Dedifferentiated amniotic fluid mesenchymal stem cell (primary cell): ENCODE data around the gene TIRAP.
"Not testable (repeated sequence)": the region's sequence is repeated elsewhere in the genome, so short reads cannot be mapped to it uniquely, and the experiment has no call there.

Source experiments
- DNase-seq: peaks from one replicate; pipeline ENCODE4 v3.0.0-alpha.2; 2016; ENCODE audit errors: extremely low spot score

TIRAP gene

GRCh38 chr11:126282736-126283591 is at the start of gene TIRAP:
TSS of gene TIRAP (plus strand) at chr11:126283093. CDS start at chr11:126290895, 7,802 bp downstream.
- peak; percentile 25 for DNase-seq

GRCh38 chr11:126233391-126233790 is 49.5 kb upstream of the TIRAP start:
- DNase-seq = no peak

DNA sequence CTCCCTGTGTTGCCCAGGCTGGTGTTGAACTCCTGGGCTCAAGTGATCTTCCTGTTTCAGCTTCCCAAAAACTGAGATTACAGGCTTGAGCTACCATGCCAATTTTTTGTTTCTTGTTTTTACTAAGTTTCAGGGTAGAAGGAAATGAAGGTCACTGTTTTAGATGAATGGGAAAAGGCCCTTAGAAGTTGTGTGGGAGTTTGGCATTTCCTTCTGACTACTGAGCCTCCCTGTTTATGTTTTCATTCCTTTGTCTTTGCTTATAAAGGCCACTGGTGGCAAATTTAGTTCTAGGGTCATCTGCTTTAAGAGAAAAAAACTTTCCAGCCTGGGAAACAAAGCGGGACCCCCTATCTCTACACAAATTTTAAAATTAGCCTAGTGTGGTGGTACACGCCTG is 36.3 kb upstream of the TIRAP start:
- DNase-seq = no peak

GRCh38 chr11:126253265-126253664 is 29.6 kb upstream of the TIRAP start:
- DNase-seq = no peak

- no peak for DNase-seq
Observed at GRCh38 chr11:126254819-126255218, 28.1 kb upstream of the TIRAP start.

- not testable (repeated sequence) for DNase-seq
Observed at GRCh38 chr11:126255507-126255906, 27.4 kb upstream of the TIRAP start.

DNA sequence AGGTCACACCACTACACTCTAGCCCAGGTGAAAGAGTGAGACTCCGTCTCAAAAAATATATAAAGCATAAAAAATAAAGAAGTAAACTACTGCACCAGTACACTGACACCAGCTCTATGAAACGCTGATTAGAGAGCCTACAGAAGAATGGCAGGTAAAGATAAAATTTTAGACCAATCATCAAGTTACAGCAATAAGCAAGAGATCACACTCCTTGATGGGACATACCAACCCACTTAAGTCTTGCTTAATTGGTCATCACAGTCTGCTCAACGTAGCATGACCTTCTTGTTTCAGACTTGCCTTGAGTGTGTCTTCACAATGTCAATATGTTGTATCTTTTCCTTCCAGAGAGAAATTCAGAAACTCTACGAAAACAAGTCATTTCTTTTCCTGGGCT is 26.7 kb upstream of the TIRAP start:
- DNase-seq = no peak

DNA sequence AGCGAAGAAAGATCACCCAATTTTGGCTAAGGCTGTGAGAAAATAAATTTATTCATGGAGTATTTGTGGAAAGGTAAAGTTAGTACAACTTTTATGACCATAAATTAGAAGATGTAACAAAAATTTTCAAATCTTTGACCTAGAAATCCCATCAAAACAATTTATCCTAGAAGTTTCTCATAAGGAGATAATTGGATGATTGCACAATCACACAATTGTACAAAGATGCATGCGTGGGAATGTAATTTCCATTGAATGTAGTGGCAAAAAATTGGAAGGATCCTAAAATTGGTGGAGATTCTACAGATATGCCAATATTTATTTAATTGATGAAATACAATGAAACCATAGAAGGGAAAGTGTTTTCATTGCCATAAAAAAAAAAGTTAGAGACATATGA is 25.7 kb upstream of the TIRAP start:
- no peak for DNase-seq

- DNase-seq = peak; percentile 40
Observed at GRCh38 chr11:126257764-126258163, 25.1 kb upstream of the TIRAP start.

GRCh38 chr11:126262216-126262615 is 20.7 kb upstream of the TIRAP start:
- DNase-seq = no peak

GRCh38 chr11:126263489-126263888 is 19.4 kb upstream of the TIRAP start:
- no peak for DNase-seq

- DNase-seq = no peak
Observed at GRCh38 chr11:126265811-126266210, 17.1 kb upstream of the TIRAP start.

DNA sequence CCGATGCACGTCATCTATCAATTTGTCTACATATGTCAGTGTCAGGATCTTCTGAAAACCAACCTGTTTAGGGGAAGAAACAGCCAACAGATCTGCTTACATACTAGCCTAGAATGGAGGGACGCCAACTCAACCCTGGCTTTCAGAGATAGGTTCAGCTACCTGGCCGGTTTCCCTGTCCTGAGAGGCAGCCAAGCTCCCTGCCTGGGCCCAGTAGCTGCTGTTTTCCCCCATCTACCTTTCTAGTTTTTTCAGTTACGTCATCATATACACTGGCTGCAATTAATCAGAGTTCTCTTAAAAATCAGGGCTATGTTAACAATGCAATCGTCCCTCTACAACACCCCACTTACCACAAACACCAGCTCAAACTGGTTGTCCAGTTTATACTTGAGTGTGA is 15.2 kb upstream of the TIRAP start:
- DNase-seq = no peak

DNA sequence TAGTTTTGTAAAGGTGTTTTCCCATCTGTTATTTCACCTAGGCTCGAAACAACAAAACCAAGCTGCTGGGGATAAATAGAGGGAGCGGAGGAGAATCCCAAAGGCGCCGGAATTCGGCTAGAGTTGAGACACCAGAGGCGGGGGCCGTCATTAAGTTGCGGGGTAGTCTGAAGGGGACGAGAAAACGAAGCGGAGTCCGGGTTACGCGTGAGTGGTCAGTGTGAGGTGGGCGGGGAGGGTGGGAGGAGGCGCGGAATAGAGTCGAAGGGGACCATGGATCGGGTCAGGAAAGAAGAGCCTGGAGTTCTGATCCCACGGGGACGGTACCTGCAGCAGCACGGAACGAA is 14.6 kb upstream of the TIRAP start:
- no peak for DNase-seq

GRCh38 chr11:126268708-126269579 is 13.9 kb upstream of the TIRAP start, which contains the start of the genes FOXRED1 and SRPRA:
TSS of gene FOXRED1 (plus strand) at chr11:126269154. CDS start at chr11:126269207, 53 bp downstream.
TSS of gene SRPRA (minus strand) at chr11:126268895. CDS start at chr11:126268804, 91 bp downstream.
- peak; percentile 99 for DNase-seq

DNA sequence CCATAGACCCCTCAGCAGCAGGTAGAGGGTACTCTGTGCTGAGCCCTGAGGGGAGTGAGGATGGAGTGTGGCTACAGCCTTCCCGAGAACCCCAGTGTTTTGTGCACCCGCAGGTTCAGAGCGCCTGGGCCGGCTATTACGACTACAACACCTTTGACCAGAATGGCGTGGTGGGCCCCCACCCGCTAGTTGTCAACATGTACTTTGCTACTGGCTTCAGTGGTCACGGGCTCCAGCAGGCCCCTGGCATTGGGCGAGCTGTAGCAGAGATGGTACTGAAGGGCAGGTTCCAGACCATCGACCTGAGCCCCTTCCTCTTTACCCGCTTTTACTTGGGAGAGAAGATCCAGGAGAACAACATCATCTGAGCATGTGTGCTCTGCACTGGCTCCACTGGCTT is 5.6 kb upstream of the TIRAP start:
- no peak for DNase-seq

DNA sequence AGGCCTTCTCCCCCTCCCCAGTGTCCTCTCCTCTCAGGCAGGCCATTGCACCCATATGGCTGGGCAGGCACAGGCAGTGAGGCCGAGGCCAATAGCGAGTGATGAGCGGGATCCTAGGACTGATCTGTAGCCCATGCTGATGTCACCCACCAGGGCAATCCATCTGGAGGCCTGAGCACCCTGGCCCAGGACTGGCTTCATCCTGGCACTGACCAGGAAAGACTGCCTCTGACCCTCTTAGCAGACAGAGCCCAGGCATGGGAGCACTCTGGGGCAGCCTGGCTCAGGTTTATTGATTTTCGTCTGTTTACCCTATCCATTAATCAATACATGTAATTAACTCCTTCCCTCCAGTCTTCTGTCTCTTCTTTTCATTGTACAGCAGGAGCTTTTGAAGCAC is 5.1 kb upstream of the TIRAP start:
- DNase-seq = no peak

DNA sequence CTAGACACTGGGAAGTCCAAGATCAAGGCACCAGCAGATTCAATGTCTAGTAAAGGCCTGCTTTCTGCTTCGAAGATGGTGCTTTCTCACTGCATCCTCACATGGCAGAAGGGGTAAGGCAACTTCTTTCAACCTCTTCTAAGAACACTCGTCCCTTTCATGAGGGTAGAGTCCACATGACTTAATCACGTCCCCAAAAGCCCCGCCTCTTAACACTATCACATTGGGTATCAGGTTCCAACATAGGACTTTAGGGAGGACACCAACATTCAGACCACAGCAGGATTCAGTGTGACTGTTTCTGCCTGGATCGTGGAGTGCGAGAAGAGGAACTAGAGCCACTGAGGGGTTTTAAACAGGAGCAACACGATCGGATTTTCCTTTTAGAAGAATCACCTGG is 3.7 kb upstream of the TIRAP start:
- DNase-seq = no peak

DNA sequence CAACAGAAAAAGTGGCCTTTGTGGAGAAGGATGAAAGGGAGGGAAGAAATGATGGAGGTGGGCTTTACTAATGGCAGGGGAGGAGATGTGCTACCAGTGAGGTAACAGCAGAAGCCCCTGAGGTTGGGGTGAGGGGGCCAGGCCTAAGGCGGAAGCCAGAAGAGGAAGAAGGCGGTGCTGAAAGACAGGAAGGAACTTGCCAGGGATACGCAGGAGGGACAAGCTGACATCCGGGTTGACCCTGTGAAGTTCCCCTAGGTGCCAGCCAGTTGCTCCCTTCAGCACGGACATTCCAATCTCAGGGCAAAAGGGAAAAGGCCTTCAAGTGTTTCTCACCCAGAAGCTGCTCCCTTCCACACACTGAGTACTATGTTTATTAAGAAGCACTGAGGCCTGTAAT is 2.3 kb upstream of the TIRAP start:
- no peak for DNase-seq

- no peak for DNase-seq
Observed at GRCh38 chr11:126281245-126281644, 1.6 kb upstream of the TIRAP start.

DNA sequence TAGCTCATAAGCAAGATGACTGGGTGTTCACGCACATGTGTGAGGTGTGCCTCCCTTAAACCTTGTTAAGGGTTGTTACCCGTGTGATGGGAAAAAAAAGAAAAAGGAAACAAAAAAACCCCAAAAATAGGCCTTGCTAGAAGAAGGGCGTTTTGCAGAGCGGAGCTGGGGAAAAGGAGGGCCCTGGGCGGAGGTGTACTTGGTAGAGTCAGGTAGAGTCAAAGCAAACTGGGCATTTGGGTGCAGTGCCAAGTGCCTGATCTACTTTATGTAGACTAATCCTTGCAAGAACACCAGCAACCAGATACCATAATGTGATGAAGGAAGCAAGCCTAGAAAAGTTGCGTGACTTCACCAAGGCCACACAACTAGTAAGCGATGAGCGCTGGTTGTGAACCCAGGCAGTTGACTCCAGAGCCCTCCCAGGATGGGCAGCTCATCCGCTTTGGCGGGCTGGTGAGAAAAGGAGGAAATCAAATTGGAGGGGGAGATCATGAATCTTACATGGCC is 1.2 kb upstream of the TIRAP start:
- DNase-seq = no peak

- no peak for DNase-seq
Observed at GRCh38 chr11:126282361-126282735, 545 bp upstream of the TIRAP start.

GRCh38 chr11:126284829-126285228 is 1.9 kb downstream of the TIRAP start:
- DNase-seq = peak; percentile 84
